Neural progenitor cell (in vitro differentiated cells): ENCODE measurements around the gene LGR6. TPM values are rescaled to one million over a fixed set of nuclear protein-coding genes. Genes with fewer than 3 reads are reported as not detected.

Source experiments
- DNase-seq: peaks from one replicate; pipeline ENCODE4 v3.0.0-alpha.2; 2016; ENCODE audit warnings: low spot score
- H2AFZ ChIP-seq: fragments of 200-600 bp; sonication (generic); replicated peaks from 2 replicates; pipeline ENCODE4 v1.6.1; 2016; ENCODE audit warnings: antibody characterized with exemption
- H3F3A ChIP-seq: fragments of 200-600 bp; sonication (generic); 2 replicates; pipeline ENCODE4 v1.6.1; 2016; ENCODE audit warnings: antibody characterized with exemption, low read depth
- H3K27ac ChIP-seq: fragments of 200-600 bp; sonication (generic); 2 replicates; pipeline ENCODE4 v1.5.1; 2016; ENCODE audit warnings: mild to moderate bottlenecking
- H3K27me3 ChIP-seq: fragments of 200-600 bp; sonication (generic); 2 replicates; pipeline ENCODE4 v1.6.1; 2016; ENCODE audit warnings: mild to moderate bottlenecking, moderate library complexity
- H3K36me3 ChIP-seq: fragments of 200-600 bp; sonication (generic); 2 replicates; pipeline ENCODE4 v1.5.1; 2016
- H3K4me1 ChIP-seq: fragments of 200-600 bp; sonication (generic); 2 replicates; pipeline ENCODE4 v1.6.1; 2016; ENCODE audit warnings: mixed run types
- H3K4me2 ChIP-seq: fragments of 200-600 bp; sonication (generic); 2 replicates; pipeline ENCODE4 v1.6.1; 2016
- H3K4me3 ChIP-seq: fragments of 200-600 bp; sonication (generic); 2 replicates; pipeline ENCODE4 v1.5.1; 2016
- H3K79me2 ChIP-seq: fragments of 200-600 bp; sonication (generic); 2 replicates; pipeline ENCODE4 v1.6.1; 2016; ENCODE audit warnings: low read depth
- H3K9ac ChIP-seq: fragments of 200-600 bp; sonication (generic); 2 replicates; pipeline ENCODE4 v1.6.1; 2016
- H3K9me3 ChIP-seq: fragments of 200-600 bp; sonication (generic); 2 replicates; pipeline ENCODE4 v1.5.1; 2016; ENCODE audit warnings: low read depth
- H4K20me1 ChIP-seq: fragments of 200-600 bp; sonication (generic); 2 replicates; pipeline ENCODE4 v1.6.1; 2016; ENCODE audit warnings: low read depth
- H3K27ac Mint-ChIP-seq: 3 replicates; pipeline ENCODE4 v1.8.0; 2021; ENCODE audit warnings: mixed read lengths
- H3K27me3 Mint-ChIP-seq: 2 replicates; pipeline ENCODE4 v1.8.0; 2022; ENCODE audit warnings: low read depth, mild to moderate bottlenecking, inconsistent platforms, moderate library complexity, mixed read lengths; ENCODE audit not compliant: insufficient read depth
- H3K36me3 Mint-ChIP-seq: 3 replicates; pipeline ENCODE4 v1.8.0; 2021; ENCODE audit warnings: mixed read lengths
- H3K4me1 Mint-ChIP-seq: 3 replicates; pipeline ENCODE4 v1.8.0; 2021; ENCODE audit warnings: mixed read lengths
- H3K4me3 Mint-ChIP-seq: 3 replicates; pipeline ENCODE4 v1.8.0; 2021; ENCODE audit warnings: mild to moderate bottlenecking, moderate library complexity, mixed read lengths
- H3K9me3 Mint-ChIP-seq: 3 replicates; pipeline ENCODE4 v1.8.0; 2020; ENCODE audit warnings: mixed read lengths
- CTCF ChIP-seq: fragments of 200-600 bp; sonication (generic); IDR thresholded peaks from 2 replicates; pipeline ENCODE4 v1.5.1; 2017; ENCODE audit warnings: antibody characterized with exemption, mild to moderate bottlenecking
- EZH2 ChIP-seq: fragments of 200-600 bp; sonication (generic); IDR thresholded peaks from 2 replicates; pipeline ENCODE4 v1.6.1; 2017; ENCODE audit warnings: antibody characterized with exemption, mild to moderate bottlenecking, moderate library complexity
- EZH2phosphoT487 ChIP-seq: fragments of 200-600 bp; sonication (generic); IDR thresholded peaks from 2 replicates; pipeline ENCODE4 v1.6.1; 2017; ENCODE audit warnings: antibody characterized with exemption
- total RNA-seq: library from RNA; depleted of rRNA; stranded (reverse); fragments of >200 nt; gene quantifications from 2 replicates; pipeline ENCODE4 v1.2.3, GENCODE V29; 2015; ENCODE audit warnings: low replicate concordance

LGR6 gene
- total RNA-seq, 1 donor from 2014 or later, result not detected

GRCh38 chr1:202150602-202151001 is 43.0 kb upstream of the LGR6 start:
- Histone ChIP-seq H3K9ac (no peak overlapping the region), H3K79me2 (no peaks in the 10 kb centered on the region), H4K20me1 (no peaks in the 10 kb centered on the region), H3K4me2 (no peak overlapping the region), H3F3A (no peaks in the 10 kb centered on the region), H3K9me3 (no peaks in the 10 kb centered on the region), H3K4me3 (no peak overlapping the region), H3K27ac (no peak overlapping the region), H3K36me3 (no peaks in the 10 kb centered on the region), H3K27me3 (peaks cover 5% of the 10 kb centered on the region), H2AFZ (no peak overlapping the region), H3K4me1 (no peaks in the 10 kb centered on the region)
- Mint-ChIP-seq H3K27me3 (peaks cover 8% of the 10 kb centered on the region), H3K9me3 (no peaks in the 10 kb centered on the region), H3K36me3 (no peaks in the 10 kb centered on the region), H3K4me3 (no peak overlapping the region), H3K4me1 (peaks cover 5% of the 10 kb centered on the region), H3K27ac (no peak overlapping the region)
- TF ChIP-seq CTCF (no peak), EZH2 (no peak), EZH2phosphoT487 (no peak)
- no peak for DNase-seq

GRCh38 chr1:202151045-202151444 is 42.6 kb upstream of the LGR6 start:
- H4K20me1 ChIP-seq, result no peaks in the 10 kb centered on the region
- H3K79me2 ChIP-seq, result no peaks in the 10 kb centered on the region
- TF ChIP-seq EZH2, result no peak
- TF ChIP-seq CTCF, result no peak
- TF ChIP-seq EZH2phosphoT487, result no peak
- H3K27me3 Mint-ChIP-seq, result peaks cover 8% of the 10 kb centered on the region
- no peak for DNase-seq
- H3F3A ChIP-seq, result no peaks in the 10 kb centered on the region
- no peaks in the 10 kb centered on the region for H3K36me3 Mint-ChIP-seq
- H3K4me2 ChIP-seq, result no peak overlapping the region
- H3K4me1 ChIP-seq, result no peaks in the 10 kb centered on the region
- H3K27ac ChIP-seq, result no peak overlapping the region
- peaks cover 5% of the 10 kb centered on the region for H3K4me1 Mint-ChIP-seq
- peaks cover under 1% of the 10 kb centered on the region for H3K27me3 ChIP-seq
- no peak overlapping the region for H3K4me3 Mint-ChIP-seq
- no peak overlapping the region for H3K27ac Mint-ChIP-seq
- no peaks in the 10 kb centered on the region for H3K9me3 ChIP-seq
- H2AFZ ChIP-seq, result no peak overlapping the region
- H3K9ac ChIP-seq, result no peak overlapping the region
- no peak overlapping the region for H3K4me3 ChIP-seq
- H3K36me3 ChIP-seq, result no peaks in the 10 kb centered on the region
- no peaks in the 10 kb centered on the region for H3K9me3 Mint-ChIP-seq

- Histone ChIP-seq H3K27ac (no peak overlapping the region), H3F3A (no peaks in the 10 kb centered on the region), H3K36me3 (no peaks in the 10 kb centered on the region), H3K9ac (no peak overlapping the region), H3K27me3 (no peaks in the 10 kb centered on the region), H3K4me3 (no peak overlapping the region), H3K4me1 (no peaks in the 10 kb centered on the region), H4K20me1 (no peaks in the 10 kb centered on the region), H3K79me2 (no peaks in the 10 kb centered on the region), H2AFZ (no peak overlapping the region), H3K9me3 (no peaks in the 10 kb centered on the region), H3K4me2 (no peak overlapping the region)
- Mint-ChIP-seq H3K9me3 (no peaks in the 10 kb centered on the region), H3K4me1 (peaks cover 9% of the 10 kb centered on the region), H3K27me3 (peaks cover 10% of the 10 kb centered on the region), H3K36me3 (no peaks in the 10 kb centered on the region), H3K27ac (no peak overlapping the region), H3K4me3 (no peak overlapping the region)
- no peak for DNase-seq
- TF ChIP-seq EZH2phosphoT487 (no peak), CTCF (no peak), EZH2 (no peak)
Measured at GRCh38 chr1:202152399-202152798, 41.2 kb upstream of the LGR6 start.
